Neural crest cell (in vitro differentiated cells): ENCODE measurements around the gene CCDC63. TPM values are rescaled to one million over a fixed set of nuclear protein-coding genes. Genes with fewer than 3 reads are reported as not detected.

Source experiments
- DNase-seq: peaks from one replicate; pipeline ENCODE4 v3.0.0; 2021; ENCODE audit warnings: low read depth, mixed read lengths, low spot score
- H3K27ac Mint-ChIP-seq: one replicate; pipeline ENCODE4 v1.8.0; 2021; ENCODE audit warnings: mild to moderate bottlenecking, mixed read lengths; ENCODE audit not compliant: unreplicated experiment
- H3K27me3 Mint-ChIP-seq: 2 replicates; pipeline ENCODE4 v1.8.0; 2021; ENCODE audit warnings: low read depth, mild to moderate bottlenecking, mixed read lengths
- H3K36me3 Mint-ChIP-seq: 2 replicates; pipeline ENCODE4 v1.8.0; 2021; ENCODE audit warnings: low read depth, mild to moderate bottlenecking, mixed read lengths
- H3K4me1 Mint-ChIP-seq: 2 replicates; pipeline ENCODE4 v1.8.0; 2021; ENCODE audit warnings: mixed read lengths
- H3K4me3 Mint-ChIP-seq: one replicate; pipeline ENCODE4 v1.8.0; 2021; ENCODE audit warnings: mild to moderate bottlenecking, mixed read lengths
- H3K9me3 Mint-ChIP-seq: 2 replicates; pipeline ENCODE4 v1.8.0; 2021; ENCODE audit warnings: mixed read lengths
- CTCF ChIP-seq: fragments of 200-600 bp; sonication (generic); conservative IDR thresholded peaks from 2 replicates; pipeline ENCODE4 v1.5.0; 2021; ENCODE audit warnings: antibody characterized with exemption, mild to moderate bottlenecking
- total RNA-seq: library from RNA; stranded (reverse); gene quantifications from 2 replicates; pipeline ENCODE4 v1.2.1, GENCODE V29; 2021

CCDC63 gene
- total RNA-seq, 1 donor from 2014 or later, result not detected

- TF ChIP-seq CTCF, result no peak
- Mint-ChIP-seq H3K27ac (no peak overlapping the region), H3K4me3 (no peak overlapping the region), H3K9me3 (no peaks in the 10 kb centered on the region), H3K27me3 (peaks cover 19% of the 10 kb centered on the region), H3K4me1 (peaks cover 9% of the 10 kb centered on the region), H3K36me3 (no peaks in the 10 kb centered on the region)
- no peak for DNase-seq
These were observed 28.3 kb upstream of the CCDC63 start for GRCh38 chr12:110818511-110818910.

DNA sequence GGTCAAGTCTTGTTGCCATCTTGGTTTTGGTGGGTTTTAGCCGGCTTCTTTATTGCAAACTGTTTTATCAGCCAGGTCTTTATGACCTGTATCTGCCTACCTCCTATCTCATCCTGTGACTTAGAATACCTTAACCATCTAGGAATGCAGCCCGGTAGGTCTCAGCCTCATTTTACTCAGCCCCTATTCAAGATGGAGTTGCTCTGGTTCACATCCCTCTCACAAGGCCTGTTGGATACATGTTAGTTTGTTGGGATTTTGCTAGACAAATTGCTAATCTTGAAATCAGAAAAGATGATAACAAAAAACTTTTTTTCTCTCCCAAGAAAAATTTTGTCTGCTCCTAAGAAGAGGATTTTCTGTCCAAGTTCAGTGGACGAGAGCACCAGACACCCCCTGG, 27.6 kb upstream of the CCDC63 start:
- no peak overlapping the region for H3K4me3 Mint-ChIP-seq
- peaks cover 14% of the 10 kb centered on the region for H3K27me3 Mint-ChIP-seq
- H3K9me3 Mint-ChIP-seq, result no peaks in the 10 kb centered on the region
- H3K4me1 Mint-ChIP-seq, result peaks cover 12% of the 10 kb centered on the region
- TF ChIP-seq CTCF, result no peak
- no peaks in the 10 kb centered on the region for H3K36me3 Mint-ChIP-seq
- H3K27ac Mint-ChIP-seq, result no peak overlapping the region
- DNase-seq, result no peak

GRCh38 chr12:110819646-110820045, 27.1 kb upstream of the CCDC63 start:
- peaks cover 12% of the 10 kb centered on the region for H3K27me3 Mint-ChIP-seq
- no peak overlapping the region for H3K4me3 Mint-ChIP-seq
- DNase-seq, result no peak
- no peak overlapping the region for H3K27ac Mint-ChIP-seq
- TF ChIP-seq CTCF, result no peak
- H3K36me3 Mint-ChIP-seq, result no peaks in the 10 kb centered on the region
- H3K9me3 Mint-ChIP-seq, result no peaks in the 10 kb centered on the region
- peaks cover 12% of the 10 kb centered on the region for H3K4me1 Mint-ChIP-seq

DNA sequence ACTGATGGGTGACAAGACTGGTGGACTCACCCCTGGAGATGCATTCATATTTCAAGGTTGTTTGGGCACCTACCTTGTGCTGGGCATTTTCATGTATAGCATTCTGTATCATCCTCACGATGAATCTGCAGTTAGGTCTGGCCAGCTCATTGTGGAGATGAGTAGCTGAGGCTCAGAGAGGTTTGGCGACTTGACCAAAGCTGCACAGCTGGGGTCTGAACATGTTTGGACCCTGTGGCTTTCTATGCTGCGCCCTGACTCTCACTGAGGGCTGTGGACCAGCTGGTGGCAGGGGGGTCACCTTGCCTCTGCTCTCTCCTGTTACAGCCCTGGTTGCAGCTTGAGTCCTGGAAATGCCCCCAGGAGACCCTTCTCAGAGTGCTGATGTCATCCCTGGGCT, 24.9 kb upstream of the CCDC63 start:
- Mint-ChIP-seq H3K9me3 (no peaks in the 10 kb centered on the region), H3K27me3 (peaks cover 6% of the 10 kb centered on the region), H3K36me3 (no peaks in the 10 kb centered on the region), H3K27ac (peak overlapping the region; percentile 43), H3K4me3 (no peak overlapping the region), H3K4me1 (peaks cover 13% of the 10 kb centered on the region)
- no peak for TF ChIP-seq CTCF
- no peak for DNase-seq

DNA sequence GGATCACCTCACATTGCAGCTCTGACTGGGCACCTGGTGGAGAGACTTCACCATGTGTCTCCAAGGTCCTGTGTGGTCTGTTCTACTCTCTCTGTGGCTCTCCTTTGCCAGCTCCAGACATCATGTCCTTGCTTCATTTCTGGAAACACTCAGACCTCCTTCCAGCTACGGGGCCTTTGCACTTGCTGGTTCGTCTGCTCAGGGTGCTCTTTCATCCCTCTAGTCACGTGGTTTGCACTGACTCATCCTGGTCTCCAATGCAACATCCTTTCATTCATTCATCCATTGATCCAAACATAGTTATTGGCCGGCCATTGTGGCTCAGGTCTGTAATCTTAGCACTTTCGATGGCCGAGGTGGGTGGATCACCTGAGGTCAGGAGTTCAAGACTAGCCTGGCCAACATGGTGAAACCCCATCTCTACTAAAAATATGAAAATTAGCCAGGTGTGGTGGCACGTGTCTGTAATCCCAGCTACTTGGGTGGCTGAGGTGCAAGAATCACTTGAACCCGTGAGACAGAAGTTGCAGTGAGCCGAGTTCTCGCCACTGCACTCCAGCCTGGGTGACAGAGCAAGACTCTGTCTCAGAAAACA, 23.9 kb upstream of the CCDC63 start:
- Mint-ChIP-seq H3K4me1 (peaks cover 13% of the 10 kb centered on the region), H3K27me3 (peaks cover 6% of the 10 kb centered on the region)

More for the DNA sequence above, 23.9 kb upstream of the CCDC63 start:
- DNase-seq, result no peak
- Mint-ChIP-seq H3K36me3 (no peaks in the 10 kb centered on the region), H3K27ac (no peak overlapping the region), H3K4me3 (no peak overlapping the region), H3K9me3 (no peaks in the 10 kb centered on the region)
- no peak for TF ChIP-seq CTCF
